GM21723 (cell line): ENCODE results near the gene TSHR.
A peak's percentile ranks its signal among the peaks of the same experiment; 100 is the strongest.

Experiments
- ATAC-seq: cut with Tn5 transposase; IDR thresholded peaks from one replicate; pipeline ENCODE4 v1.9.1; 2021; ENCODE audit warnings: mild to moderate bottlenecking, moderate library complexity; ENCODE audit not compliant: unreplicated experiment

Gene TSHR

GRCh38 chr14:81127785-81128184 lies 172.4 kb downstream of the TSHR start:
- no peak for ATAC-seq

- ATAC-seq, result no peak
Measured at GRCh38 chr14:81129242-81129641, 173.8 kb downstream of the TSHR start.

- no peak for ATAC-seq
Measured at GRCh38 chr14:81132468-81132867, 177.0 kb downstream of the TSHR start.

- ATAC-seq, result no peak
Measured at GRCh38 chr14:81133400-81133799, 178.0 kb downstream of the TSHR start.

GRCh38 chr14:81137316-81137715 lies 181.9 kb downstream of the TSHR start:
- no peak for ATAC-seq

- no peak for ATAC-seq
Measured at GRCh38 chr14:81138429-81138828, 183.0 kb downstream of the TSHR start.

GRCh38 chr14:81141426-81141825 lies 186.0 kb downstream of the TSHR start:
- ATAC-seq, result no peak

- ATAC-seq, result no peak
Measured at GRCh38 chr14:81143793-81144192, 188.4 kb downstream of the TSHR start.

- ATAC-seq, result no peak
Measured at GRCh38 chr14:81144824-81145603, 189.6 kb downstream of the TSHR start.

- ATAC-seq, result peak; percentile 72
Measured at GRCh38 chr14:81147140-81147897, 191.9 kb downstream of the TSHR start.

GRCh38 chr14:81148635-81149034 lies 193.2 kb downstream of the TSHR start:
- ATAC-seq, result no peak

GRCh38 chr14:81153187-81153586 lies 197.8 kb downstream of the TSHR start:
- ATAC-seq, result peak; percentile 70

GRCh38 chr14:81157431-81157830 lies 202.0 kb downstream of the TSHR start:
- no peak for ATAC-seq

GRCh38 chr14:81161088-81161487 lies 205.7 kb downstream of the TSHR start:
- no peak for ATAC-seq

- no peak for ATAC-seq
Measured at GRCh38 chr14:81161749-81162148, 206.3 kb downstream of the TSHR start.

GRCh38 chr14:81162941-81163340 lies 207.5 kb downstream of the TSHR start:
- ATAC-seq, result no peak

- ATAC-seq, result peak; percentile 95
Measured at GRCh38 chr14:81164167-81164774, 208.8 kb downstream of the TSHR start.

GRCh38 chr14:81165188-81165587 lies 209.8 kb downstream of the TSHR start:
- no peak for ATAC-seq

GRCh38 chr14:81166121-81166520 lies 210.7 kb downstream of the TSHR start:
- ATAC-seq, result no peak

- no peak for ATAC-seq
Measured at GRCh38 chr14:81169267-81169666, 213.8 kb downstream of the TSHR start.

GRCh38 chr14:81169711-81170103 lies 214.3 kb downstream of the TSHR start:
- ATAC-seq, result peak; percentile 34
